Activated T-cell treated with anti-CD3 and anti-CD28 coated beads, Interleukin-2, amount 50 U/mL, for 1 hour (primary cell): Measurements from ENCODE around the gene RUNX2.

Experiments used
- DNase-seq: peaks from one replicate; pipeline ENCODE4 v3.0.0-alpha.2; 2020

Gene RUNX2

GRCh38 chr6:45597424-45597823 is 269.3 kb downstream of the RUNX2 start:
- DNase-seq = no peak

DNA sequence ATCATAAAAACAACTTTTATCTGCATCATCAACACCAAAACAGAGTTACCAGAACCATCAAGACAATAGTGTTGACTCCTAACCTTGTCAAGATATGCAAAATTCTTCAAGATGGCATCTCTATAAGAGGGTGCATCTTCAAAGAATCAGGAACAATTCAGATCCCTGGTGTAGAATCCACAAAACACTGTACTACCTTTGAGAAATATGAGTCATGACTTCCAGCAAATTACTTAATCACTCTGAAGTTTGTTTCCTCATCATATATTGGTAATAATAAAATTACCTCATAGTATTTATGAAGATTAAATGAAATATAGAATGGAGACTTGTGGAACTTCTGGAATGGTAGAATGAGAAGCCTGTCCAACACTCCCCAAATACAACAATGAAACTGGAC is 270.9 kb downstream of the RUNX2 start:
- no peak for DNase-seq

GRCh38 chr6:45605971-45606370 is 277.8 kb downstream of the RUNX2 start:
- no peak for DNase-seq

DNA sequence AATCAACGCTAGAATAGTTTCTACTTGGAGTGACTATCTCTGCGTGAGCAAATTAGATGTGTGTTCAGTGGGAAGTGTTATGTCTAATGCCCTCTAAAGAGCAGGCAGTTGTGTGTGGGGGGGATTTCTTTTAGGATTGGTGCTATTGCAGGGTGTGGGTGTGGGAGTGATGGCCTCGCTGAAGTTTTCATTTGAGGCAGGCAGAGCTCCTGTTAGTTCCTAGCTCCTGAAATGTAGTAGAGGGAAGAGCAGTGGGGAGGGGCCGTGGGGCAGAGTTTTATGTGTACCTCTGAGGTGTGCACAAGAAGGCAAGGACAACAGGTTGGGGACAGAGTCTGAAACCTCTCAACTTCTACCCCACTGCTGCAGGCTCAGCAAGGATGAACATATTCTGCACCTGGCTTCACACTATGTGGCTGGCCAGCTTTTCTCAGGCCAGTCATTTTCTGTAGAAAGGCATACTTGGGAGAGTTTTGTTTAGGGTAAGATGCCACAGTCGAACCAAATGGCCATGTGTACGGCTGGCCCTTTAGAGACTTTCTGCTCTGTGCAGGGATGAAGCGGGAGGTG is 278.8 kb downstream of the RUNX2 start:
- DNase-seq = no peak

DNA sequence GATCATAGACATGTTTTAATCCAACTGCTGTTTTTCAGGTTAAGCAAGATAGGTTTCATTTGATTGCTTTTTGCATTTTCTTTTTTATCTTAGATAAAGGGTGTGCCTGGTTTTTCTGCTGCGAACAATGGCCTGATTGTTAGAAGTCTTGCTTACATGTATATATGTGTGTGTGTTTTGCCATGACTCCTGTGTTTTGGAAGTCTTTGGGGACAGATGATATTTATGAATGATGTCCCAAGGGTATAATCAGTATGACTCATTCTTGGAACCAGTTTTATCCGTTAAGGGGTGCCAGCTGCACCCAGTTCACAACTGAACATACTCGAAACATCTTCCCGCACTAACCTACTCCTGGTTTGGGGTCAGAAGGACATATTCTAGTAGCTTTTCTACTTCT is 279.7 kb downstream of the RUNX2 start:
- no peak for DNase-seq

- no peak for DNase-seq
These were observed 280.3 kb downstream of the RUNX2 start for GRCh38 chr6:45608252-45608913.

GRCh38 chr6:45609141-45609638 is 281.1 kb downstream of the RUNX2 start:
- no peak for DNase-seq

- DNase-seq = no peak
These were observed 282.2 kb downstream of the RUNX2 start for GRCh38 chr6:45610374-45610773.

DNA sequence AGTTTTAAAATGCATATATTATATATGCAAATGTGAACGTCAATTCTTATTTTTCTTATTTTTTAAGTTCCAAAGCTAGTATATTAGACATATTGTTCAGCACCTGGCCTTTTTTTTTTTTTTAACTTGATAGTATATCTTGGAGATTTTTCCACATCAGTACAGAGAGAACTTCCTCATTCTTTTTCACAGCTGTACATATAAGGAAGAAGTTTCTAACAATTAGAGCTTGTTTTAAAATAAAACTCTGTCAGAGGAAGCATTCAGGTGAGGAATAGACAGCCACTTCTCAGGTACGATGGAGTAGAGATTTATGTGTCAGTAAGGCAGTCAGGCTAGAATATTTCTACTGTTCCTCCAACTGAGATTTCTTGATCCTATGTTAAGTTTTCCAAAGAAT is 282.7 kb downstream of the RUNX2 start:
- DNase-seq = no peak

DNA sequence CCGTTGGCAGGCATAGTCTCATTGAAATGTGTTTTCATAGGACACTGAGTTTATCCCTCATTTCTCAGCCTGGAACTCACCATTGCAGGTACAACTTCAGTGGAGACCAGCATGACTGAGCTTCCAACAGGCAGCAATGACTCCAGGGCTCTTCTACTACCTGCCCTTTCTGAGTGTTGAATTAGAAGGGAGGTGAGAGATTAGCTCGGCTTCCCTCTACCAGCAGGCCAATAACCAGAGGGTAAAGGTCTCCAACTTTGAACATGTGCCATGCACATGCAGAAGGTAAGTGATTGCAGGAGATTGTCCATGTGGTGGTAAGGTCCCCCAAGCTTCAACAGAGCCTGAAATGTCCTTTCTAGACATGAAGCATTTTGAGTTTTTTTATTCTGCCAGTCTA is 283.4 kb downstream of the RUNX2 start:
- DNase-seq = no peak

DNA sequence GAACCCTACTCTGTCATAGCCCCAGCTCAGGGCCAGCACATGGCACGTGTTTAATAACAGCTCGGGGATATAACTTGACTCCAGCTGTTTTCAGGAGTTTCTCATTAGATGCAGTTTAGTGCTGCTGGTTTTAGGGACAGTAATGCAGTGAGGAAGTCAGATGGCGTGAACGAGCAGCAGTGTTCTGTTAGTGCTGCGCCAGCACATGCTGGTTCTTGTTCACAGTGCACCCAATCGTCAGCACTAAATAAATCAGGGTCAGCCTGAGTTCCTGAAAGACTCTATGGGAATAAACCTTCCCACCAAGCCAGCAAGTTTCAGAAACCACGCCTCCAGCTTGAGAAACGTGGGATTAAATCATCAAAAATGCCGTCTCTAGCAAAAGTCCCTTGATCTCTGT is 285.5 kb downstream of the RUNX2 start:
- DNase-seq = no peak

DNA sequence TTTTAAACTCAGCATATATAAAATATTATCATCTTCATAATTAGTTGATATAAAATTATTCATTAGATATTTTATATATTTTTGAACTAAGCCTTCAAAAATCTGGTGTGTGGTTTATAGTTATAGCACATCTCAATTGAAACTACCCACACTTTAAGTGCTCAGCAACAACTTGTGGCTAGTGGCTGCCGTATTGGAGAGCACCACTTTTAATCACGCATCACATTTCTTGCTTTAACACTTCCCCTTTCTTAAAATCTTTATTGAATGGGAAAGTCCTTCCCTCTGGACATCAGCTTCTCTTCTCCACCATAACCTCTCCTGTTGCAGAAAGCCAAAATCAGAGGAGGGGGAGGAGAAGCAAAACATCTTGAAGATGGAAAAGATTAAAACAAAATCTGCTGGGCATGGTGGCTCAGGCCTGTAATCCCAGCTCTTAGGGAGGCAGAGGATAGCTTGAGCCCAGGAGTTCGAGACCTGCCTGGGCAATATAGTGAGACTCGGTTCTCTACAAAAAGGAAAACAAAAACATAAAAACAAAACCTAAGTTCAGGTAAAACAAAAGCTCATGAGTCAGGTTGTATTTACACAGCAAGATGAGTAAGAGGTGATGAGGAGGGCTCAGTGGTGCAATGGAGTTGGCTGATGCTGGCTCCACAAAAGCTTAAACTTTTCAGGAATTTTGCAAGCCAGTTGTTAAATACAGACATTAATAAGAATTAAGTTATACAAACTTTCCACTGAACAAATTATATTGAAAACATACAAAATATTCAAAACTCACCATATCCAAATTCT is 286.6 kb downstream of the RUNX2 start:
- DNase-seq = no peak

DNA sequence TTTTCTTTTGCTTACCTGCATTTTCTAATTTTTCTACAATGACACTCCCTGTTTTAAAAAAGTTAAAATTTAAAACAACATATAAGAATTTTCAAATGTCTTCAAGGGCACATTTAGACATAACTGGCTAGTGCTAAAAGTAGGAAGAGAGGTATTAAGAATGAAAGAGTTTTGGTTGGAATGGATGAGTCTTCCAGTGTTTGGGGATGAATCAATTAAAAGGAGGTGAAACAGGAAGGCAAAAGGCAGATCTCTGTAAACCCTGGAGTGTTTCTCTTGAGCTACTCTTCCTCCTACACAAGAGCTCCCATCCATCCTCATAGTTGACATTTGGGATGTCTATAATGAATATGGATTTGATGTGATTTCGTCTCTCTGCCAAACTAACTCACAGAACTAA is 288.1 kb downstream of the RUNX2 start:
- no peak for DNase-seq

GRCh38 chr6:45617441-45617840 is 289.3 kb downstream of the RUNX2 start:
- no peak for DNase-seq

DNA sequence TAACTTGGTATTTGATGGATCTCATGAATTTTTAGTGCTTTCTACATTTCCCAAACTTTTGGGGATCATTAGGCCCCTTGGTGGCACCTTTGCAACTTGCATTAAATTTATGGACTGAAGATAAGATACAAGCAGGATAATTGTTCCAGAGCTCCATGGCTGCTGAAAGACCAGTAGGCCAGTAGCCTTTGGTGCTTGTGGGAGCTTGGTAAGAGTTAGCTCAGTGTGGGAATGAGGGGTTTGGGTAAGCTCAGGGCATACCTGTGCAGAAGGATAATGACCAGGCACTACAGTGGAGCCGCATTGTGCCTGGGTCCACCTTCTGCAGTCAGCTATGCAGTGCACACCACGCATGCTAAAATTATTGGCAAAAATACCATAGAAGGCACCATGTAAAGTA is 290.1 kb downstream of the RUNX2 start:
- no peak for DNase-seq

- DNase-seq = no peak
These were observed 291.2 kb downstream of the RUNX2 start for GRCh38 chr6:45619211-45619760.

DNA sequence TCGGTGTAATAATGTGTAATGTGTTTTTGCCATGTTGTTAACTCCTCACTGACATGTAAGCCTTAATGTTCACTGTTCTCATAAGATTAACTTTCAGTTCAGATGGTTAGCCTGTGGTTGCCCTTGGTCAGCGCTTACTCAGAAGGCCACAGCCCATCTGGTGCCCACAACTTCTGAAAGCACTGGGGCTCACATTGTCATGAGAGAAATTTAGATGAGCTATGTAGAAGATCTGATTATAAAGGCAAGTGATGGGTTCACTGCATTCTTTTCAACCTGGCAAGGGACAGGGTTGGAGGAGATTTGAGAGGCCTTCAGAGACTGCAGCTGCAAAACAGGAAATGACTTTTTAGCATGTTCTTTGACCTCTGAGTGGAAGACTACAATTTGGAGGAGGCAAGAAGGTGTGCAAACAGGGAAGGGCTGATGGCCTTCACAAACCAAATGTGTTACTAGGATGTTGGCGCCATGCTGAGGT is 291.9 kb downstream of the RUNX2 start:
- DNase-seq = no peak

GRCh38 chr6:45624228-45624627 is 296.1 kb downstream of the RUNX2 start:
- no peak for DNase-seq

- DNase-seq = no peak
These were observed 297.1 kb downstream of the RUNX2 start for GRCh38 chr6:45625191-45625664.

GRCh38 chr6:45626087-45626891 is 298.2 kb downstream of the RUNX2 start:
- no peak for DNase-seq

GRCh38 chr6:45630314-45630713 is 302.2 kb downstream of the RUNX2 start:
- DNase-seq = no peak

- DNase-seq = no peak
These were observed 302.7 kb downstream of the RUNX2 start for GRCh38 chr6:45630801-45631200.

DNA sequence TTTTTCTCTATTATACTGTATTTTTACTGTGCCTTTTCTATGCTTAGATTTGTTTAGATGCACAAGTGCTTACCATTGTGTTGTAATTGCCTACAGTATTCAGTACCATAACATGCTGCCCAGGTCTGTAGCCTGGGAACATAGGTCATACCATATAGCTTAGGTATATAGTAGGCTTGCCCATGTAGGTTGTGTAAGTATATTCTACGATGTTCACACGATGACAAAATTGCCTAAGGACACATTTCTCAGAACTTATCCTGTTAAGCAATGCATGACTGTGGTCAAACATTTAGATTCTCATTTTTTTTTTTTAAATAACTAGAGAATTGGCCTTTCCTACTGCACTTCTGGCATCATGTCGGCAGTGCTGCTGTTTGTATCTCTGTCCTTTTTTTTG is 303.3 kb downstream of the RUNX2 start:
- no peak for DNase-seq
